IPS-NIHi7 (cell line): ENCODE measurements around the gene SHC2.
"Not testable (repeated sequence)": the region's sequence is repeated elsewhere in the genome, so short reads cannot be mapped to it uniquely, and the experiment has no call there.

Experiments
- DNase-seq: peaks from one replicate; pipeline ENCODE4 v3.0.0; 2012; ENCODE audit warnings: mixed read lengths; ENCODE audit errors: extremely low spot score

SHC2 gene

DNA sequence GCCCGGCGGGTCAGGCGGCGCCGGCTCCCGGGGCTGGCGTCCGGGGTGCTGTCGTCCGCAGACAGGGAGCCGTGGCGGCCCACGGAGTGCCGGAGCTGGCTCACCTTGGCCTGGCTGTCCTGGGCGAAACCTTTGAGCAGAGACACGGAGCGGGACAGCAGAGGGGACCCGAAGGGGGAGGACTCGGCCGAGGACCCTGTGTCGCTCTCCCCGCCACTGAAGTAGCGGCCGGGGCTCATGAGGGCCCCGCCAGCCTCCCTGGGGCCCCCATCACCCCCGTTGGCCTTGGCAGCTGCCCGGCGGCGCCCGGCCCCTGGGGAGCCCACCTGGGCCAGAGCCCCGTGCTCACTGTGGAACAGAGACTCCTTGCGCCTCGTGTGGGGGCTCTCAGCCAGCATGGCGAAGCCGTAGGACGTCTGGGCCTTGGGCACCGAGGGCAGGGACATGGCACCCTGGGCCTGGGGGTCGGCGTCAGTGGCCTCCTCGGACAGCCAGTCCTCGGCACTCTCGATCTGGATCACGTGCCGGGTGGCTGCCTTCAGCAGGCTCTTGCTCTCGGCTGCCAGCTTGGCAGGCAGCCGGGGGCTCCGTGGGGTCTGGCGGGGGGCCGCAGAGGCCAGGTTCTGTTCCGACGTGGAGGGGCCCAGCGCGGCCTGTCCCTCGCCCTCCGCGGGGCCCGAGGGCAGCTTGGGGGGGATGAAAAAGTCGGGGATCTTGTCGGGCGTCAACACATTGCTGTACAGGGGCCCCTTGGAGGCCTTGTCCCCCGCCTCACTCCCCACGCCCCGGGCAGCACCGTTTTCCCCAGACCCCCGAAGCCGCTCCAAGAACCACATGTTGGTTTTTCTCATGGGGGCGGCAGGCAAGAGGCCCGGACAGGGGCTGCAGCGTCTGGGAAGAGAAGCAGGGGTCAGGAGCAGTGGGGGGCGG, 53.1 kb downstream of the SHC2 start:
- DNase-seq: no peak

DNA sequence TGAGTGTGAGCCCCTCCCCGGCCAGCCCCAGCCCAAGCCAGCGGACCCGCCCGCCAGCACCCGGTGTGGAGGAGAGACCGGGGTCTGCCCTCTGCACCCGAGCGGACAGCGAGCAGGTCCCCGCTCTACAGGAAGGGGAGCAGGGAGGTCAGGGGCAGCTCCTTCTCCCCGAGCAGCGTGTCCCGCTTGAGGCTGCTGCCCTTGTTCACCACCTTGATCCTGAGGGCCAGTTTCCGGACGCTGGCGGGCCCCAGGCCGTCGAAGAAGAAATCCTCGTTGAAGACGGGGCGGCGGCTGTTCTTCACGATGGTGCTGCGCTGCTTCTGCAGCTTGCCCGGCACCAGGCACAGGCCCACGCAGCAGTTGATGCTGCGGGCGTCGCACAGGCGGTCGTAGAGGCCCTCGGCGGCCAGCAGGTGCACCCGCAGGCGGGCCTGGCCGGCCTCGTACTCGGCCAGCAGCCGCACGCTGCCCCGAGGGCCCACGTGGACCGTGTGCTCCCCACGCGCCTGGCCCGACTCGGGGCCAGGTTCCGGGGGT, 53.8 kb downstream of the SHC2 start:
- DNase-seq: no peak

- DNase-seq: no peak
Measured at GRCh38 chr19:406135-406781, 54.6 kb downstream of the SHC2 start.

DNA sequence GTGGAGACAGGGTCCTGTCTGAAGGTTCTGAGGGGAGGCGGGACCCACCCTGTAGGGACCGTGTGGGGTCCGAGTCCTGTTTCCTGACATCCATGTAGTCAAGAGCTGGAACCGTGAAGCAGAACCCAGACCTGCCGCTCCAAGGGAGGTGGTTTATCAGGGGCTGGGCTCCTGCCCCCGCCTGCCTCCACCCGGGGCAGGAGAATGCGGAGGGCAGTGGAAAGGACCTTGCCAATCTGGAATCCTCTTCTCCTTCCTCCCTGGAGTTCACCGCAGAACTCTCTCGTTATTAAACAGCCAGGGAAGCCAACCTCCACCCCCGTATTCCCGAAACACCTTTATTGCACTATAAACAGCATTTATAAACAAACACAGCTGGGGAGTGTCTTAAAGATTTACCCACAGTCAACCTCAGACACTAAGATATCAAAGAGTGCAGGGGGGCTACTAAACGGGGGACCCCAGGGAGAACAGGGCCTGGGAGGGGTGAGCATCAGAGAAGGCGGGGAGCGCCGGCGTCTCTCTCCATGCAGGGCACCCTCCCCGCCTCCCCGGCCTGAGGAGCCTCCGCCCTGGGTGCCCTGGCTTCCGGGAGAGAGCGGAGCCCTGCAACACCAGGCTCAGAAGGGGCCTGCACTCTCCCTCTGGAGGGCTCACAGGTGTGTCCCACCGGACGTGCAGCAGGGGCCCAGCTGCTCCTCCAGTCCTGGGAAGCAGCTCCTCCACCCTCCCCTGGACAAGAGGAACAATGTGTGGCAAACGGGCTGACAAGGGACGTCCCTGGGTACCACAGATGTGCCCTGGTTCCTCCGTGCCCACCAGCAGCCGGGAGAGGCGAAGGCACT, 55.5 kb downstream of the SHC2 start:
- DNase-seq: no peak

DNA sequence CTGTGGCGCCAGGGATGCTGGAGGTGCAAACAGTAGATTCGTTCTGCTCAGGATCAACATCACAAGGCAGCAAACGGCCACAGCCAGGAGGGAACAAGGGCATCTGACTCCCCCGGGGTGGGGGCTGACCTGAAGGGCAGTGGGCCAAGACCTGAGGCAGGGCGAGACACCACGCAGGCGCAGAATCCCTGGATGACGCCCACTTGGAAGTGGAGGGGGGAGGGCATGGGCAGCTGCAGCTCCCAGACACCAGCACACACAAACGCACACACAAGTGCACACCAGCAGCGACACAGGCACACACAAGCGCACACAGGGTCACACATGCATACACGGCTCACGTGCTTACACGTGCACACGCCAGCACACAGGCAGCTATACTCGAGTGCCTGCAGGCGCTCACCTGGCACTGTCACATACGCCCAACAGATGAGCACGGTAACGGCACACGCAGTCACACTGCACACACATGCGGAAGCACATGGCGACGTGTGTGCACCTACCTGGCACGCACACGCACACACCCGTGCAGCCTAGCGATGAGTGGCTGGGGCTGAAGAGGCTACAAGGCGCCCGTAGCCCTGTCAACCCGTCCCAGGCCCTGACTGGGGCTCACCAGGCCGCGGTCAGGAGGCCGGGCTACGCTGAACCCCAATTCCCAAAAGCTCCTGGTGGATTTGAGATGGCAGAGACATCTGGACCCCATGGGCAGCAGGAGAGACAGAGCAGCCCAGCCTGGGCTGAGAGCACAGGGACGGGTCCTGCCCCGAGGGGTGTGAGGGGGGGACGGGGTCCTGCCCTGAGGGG, 57.4 kb downstream of the SHC2 start:
- no peak for DNase-seq

GRCh38 chr19:402786-403185, 58.0 kb downstream of the SHC2 start:
- DNase-seq: no peak

DNA sequence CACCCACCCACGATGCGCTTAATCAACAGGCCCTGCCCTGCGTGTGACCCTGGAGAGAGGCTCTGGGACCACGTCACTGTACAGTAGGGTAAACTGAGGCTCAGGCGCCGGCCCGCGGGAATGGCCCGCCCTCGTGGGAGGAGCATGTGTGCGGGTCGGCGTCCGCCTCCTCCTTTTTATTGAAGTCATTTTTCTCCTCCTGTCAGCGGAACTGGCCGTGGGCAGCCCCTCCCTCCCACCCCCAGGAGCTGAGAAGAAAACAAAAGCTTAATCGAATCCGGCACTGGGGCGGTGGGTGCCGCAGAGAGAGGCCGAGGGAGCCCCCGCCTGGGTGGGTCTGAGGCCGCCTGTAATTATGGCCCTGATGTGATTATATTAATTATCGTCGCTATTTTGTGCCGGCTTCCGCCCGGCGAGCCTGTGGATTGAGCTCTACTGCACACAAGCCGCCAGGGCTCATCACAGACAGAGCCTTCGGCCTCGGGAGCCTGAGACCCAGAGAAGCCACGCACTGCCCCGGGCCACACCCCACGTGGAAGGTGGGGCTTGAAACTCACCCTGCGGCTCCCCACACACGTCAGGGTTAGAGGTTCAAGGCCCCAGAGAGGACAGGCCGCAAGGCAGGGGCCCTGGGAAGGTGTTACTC, 58.8 kb downstream of the SHC2 start:
- no peak for DNase-seq

GRCh38 chr19:400976-401865, 59.6 kb downstream of the SHC2 start:
- DNase-seq: no peak

DNA sequence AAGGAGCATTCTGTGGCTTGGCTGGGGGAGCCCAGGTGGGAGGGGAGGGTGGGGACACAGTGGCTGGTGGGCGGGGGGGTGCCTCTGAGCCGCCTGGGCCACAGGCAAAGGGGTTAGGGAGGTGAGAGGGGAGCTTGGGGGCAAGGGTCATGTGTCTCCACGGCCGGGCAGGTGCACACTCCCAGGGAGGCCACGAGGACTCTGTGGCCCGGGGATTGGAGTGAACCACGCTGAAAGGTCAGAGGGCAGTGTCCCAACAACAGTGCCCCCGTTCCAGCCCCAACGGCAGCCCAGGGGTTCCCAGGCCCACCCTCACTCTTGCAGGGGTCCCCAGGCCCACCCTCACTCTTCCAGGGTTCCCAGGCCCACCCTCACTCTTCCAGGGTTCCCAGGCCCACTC, 61.5 kb downstream of the SHC2 start:
- no peak for DNase-seq

DNA sequence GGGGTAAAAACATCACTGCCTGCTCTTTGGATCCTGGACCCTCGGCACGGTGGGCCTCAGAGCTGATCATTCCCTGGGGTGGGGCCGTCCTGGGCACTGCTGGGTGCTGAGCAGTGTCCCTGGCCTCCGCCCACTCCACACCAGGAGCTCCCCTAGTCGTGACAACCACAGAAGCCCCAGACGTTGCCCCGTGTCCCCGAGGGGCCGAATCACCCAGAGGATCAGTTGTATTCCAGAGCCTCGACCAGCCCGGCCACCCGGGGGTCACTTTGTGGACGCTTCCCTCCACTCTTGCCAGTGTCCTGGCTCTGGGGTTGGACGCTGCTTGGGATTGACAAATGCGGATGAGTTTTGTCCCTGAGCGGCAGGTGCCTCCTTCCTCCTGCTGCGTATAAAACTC, 62.1 kb downstream of the SHC2 start:
- no peak for DNase-seq

DNA sequence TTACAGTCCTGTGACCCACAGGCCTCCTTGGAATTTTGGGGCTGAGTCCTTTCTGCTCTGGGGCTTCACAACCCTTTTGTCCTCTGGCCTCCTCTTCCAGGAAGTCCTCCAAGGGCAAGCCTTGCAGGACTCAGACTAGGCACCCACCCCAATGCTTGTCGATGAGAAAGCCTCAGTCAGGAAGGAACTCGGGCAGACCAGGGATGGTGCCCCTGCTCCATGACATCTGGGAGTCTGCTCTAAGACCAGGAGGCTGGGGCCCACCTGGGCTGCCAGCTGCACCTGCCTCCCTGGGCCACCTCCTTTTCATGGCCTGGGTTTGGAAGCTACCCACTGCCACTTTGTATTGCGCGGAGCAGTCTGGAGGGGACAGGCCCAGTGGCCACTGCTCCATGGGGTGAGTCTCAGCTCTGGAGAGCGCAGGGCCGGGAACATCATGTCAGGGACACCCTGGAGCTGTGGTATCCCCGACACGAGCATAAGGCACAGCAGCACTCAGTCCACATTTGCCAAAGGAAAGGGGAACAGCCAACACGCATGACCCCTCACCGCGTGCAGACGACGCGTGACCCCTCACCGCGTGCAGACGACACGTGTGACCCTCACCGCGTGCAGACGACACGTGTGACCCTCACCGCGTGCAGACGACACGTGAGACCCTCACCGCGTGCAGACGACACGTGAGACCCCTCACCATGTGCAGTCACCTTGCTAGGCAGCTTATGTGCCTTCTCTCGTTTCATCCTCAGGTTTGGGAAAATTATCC, 62.7 kb downstream of the SHC2 start:
- DNase-seq: no peak

GRCh38 chr19:397321-397720, 63.5 kb downstream of the SHC2 start:
- DNase-seq: no peak

GRCh38 chr19:395467-395866, 65.4 kb downstream of the SHC2 start:
- DNase-seq: no peak

- DNase-seq: not testable (repeated sequence)
Measured at GRCh38 chr19:394857-395256, 66.0 kb downstream of the SHC2 start.

DNA sequence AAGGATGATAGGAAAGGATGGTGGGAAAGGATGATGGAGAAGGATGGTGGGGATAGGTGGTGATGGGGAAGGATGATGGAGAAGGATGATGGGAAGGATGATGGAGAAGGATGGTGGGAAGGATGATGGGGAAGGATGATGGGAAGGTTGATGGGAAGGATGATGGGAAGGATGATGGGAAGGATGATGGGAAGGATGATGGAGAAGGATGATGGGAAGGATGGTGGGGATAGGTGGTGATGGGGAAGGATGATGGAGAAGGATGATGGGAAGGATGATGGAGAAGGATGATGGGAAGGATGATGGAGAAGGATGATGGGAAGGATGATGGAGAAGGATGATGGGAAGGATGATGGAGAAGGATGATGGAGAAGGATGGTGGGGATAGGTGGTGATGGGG, 67.3 kb downstream of the SHC2 start:
- not testable (repeated sequence) for DNase-seq

GRCh38 chr19:392375-392970, 68.4 kb downstream of the SHC2 start:
- DNase-seq: no peak

GRCh38 chr19:391726-392374, 69.0 kb downstream of the SHC2 start:
- DNase-seq: no peak

DNA sequence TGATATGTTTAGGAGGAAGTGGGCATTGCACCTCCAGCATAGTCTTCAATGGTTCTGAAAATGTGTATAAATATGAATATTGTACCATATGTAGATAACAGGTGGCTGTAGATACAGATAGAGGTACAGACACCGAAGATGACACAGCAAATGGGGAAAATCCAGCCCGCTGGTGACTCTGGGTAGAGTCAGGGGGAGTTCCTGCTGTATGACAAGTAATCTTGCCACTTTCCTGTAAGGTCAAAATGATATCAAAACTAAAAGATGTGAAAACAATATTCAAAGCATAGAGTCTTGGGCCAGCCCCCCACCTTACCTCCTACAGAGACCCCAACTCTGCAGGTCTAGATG, 69.7 kb downstream of the SHC2 start:
- no peak for DNase-seq
